Stimulated activated CD8-positive, alpha-beta memory T cell treated with anti-CD3 and anti-CD28 coated beads, Interleukin-4, amount 100 ng/mL, for 1 hour (primary cell): ENCODE measurements around the gene PRMT3.
"Not testable (repeated sequence)": the region's sequence is repeated elsewhere in the genome, so short reads cannot be mapped to it uniquely, and the experiment has no call there.

Experiments used
- DNase-seq, 2 donors: peaks; one replicate each; pipeline ENCODE4 v3.0.0-alpha.2; 2020; ENCODE audit warnings: low read depth in 2 of 2, low spot score in 1 of 2

The PRMT3 gene

DNA sequence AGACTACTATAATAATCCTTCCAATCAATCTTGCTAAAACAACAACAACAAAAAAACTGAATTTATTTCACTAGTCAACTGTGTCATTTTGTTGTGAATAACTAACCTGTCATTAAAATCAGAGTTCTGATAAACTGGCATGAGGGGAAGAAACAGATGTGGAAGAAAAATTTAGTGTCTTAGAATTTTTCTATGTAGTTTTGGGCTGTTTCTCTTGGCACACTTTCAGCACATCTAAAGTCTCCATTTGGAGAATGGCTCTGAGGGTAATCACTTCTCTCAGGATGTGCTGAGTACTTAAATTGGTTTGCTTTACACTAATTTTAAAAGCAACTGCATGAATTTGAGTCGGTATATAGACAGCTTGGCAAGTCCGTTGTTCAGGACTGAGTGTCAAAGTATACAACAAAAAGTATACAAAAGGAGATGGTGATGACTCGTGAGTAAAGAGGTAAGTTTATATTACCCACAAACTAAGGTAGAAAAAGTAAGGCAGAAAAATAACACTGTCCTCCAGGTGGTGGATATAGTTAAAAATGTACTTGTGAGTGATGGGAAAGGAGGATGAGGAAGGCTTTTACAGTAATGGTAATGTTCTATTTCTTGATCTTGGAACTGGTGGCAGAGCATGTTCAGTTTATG is 13.8 kb upstream of the PRMT3 start:
- no peak for DNase-seq

DNA sequence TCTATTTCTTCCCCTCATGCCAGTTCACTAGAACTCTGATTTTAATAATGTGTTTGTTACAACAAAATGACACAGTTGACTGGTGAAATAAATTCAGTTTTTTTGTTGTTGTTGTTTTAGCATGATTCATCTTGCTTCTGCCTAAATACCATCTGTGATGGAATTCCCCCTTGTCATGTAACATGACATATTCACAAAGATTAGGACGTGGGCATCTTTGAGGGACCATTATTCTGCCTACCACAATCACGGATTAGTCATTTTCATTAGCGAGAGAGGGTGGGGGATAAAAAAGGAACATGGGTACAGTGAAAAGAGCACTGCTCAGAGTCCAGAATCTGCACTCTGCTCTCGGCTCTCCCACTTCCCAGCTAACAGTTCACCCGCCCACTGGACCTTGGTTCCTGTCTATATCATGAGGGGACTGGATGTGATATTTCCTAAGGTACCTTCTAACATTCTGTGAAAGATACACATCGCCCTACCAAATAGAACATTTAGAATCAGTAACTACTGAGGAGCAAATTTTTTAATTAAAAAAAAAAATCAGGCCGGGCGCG is 12.7 kb upstream of the PRMT3 start:
- no peak for DNase-seq

DNA sequence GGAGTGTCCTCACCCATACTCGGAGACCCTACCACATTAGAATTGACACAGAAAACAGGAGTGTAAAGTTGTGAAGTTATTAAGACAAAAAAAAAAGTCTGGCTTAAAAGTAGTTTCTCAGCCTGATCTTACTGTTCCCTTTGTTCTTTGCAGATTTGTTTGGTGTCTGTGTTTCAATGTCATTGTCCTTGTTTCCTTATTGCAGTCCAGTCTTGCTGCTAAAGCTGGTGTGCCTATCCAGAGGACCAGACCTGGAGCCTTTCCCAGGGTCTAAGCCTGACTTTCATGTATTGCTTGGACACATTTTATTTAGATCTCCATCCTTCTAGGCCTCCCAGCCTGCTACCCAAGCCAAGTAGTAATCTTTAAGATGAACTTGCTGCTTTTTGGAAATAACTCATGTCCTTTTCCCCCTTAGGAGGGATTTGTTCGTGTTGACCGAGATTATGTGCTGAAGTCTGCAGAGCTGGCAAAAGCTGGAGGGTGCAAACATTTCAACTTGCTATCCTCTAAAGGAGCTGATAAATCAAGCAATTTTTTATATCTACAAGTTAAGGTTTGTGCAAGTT is 11.3 kb upstream of the PRMT3 start:
- no peak for DNase-seq

DNA sequence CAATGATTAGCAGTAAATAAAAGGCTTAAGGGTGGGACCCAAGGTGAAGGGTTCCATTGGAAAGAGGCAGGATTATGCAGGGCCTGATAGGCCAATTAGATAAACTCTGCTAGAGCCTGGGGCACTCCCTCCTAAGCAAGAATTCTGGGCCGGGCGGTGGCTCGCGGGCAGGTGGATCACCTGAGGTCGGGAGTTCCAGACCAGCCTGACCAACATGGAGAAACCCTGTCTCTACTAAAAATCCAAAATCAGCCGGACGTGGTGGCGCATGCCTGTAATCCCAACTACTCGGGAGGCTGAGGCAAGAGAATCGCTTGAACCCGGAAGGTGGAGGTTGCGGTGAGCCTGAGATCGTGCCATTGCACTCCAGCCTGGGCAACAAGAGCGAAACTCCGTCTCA is 1.5 kb upstream of the PRMT3 start:
- not testable (repeated sequence) for DNase-seq

DNA sequence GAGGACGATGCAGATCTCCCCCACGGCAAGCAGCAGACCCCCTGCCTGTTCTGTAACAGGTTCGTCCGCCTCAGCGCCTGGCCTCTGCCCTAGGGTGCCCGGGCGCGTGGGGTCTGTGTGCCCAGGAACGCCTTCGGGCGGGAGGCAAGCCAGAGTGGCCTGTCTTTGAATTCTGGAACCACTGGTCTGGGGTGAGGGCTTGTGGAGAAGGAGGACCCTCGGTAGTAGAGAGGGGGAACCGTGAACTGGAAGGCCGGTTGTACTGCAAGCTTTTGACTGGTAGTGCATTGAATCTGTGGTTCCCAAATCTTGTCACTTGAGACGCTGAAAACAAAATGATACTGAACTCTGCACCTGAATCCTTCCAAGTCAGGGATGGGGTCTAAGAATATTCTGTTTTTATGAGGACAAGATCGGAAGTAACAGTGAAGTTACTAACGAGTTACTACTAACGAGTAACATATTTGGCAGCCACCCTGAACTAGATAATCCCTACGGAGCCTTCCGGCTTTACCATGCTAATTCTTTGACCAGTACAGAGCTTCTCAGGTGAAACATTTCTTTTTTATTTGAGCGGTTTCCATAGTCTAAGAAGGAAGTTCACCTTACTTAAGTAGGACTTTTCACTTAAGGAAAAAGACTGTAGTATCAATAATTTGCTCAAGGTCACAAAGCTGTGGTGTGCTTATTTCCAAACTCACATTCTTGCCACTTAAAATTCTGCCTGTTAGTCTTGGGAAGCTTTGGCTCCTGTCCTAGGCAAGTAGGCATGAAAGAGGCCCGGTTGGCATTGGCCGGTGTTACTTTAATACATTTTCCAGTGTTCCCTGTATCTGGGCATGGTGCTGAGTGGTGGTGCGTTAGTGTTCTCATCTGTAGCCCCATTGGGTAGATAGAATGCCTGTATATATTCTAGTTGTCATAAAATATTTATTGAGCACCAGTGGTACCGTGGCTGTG is 860 bp downstream of the PRMT3 start:
- DNase-seq: no peak

DNA sequence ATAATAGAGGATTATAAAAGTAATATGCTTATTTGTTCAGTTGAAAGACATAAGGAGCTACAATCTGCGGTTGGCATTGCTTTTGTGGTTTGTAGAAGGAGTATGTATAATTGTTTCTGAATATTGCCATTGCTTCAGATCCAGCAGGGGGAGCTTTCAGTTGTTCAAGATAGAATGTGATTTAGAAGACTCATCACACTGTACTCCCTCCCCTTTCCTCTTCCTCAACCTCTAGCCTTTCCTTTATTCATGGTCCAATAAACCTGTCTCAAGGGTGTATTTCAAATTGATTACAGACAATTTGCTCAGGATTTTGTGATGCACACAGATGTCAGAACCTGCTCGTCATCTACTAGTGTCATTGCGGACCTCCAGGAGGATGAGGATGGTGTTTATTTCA is 9.8 kb downstream of the PRMT3 start:
- no peak for DNase-seq

DNA sequence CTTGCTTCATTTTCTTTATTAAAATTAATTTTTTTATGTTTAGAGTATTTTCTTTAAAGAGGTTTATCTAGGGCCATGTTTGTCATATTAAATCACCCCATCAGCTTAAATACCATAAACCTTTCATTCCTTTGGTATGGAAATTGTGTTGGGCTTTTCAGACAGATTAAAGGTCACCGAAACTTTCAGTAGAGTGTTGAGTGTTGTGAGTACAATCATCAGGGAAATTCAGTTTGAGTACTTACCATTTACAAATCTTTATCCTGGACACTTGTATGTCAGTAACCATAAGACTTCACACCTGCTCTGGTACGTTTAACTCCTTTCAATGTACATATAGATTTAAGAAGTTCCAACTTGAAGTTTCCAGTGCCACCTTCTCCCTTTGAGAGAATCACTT is 12.0 kb downstream of the PRMT3 start:
- no peak for DNase-seq

DNA sequence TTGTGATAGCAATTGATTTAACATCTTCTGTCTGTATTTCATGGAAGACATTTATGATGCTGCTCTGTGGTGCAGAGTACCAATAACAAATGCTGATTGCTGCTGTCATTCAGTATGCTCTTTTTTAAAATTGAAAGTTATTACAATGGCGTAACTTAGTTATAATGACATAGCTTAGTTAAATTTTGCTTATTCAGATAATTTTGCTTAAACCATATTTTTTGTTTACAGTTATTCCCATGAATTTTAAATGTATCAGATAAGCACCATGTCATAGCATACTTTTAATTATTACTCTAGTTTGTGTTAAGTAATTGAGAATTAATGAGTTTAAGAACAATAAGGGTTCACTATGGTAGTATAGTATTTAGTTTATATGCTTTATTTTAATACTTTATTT is 15.5 kb downstream of the PRMT3 start:
- DNase-seq: no peak

DNA sequence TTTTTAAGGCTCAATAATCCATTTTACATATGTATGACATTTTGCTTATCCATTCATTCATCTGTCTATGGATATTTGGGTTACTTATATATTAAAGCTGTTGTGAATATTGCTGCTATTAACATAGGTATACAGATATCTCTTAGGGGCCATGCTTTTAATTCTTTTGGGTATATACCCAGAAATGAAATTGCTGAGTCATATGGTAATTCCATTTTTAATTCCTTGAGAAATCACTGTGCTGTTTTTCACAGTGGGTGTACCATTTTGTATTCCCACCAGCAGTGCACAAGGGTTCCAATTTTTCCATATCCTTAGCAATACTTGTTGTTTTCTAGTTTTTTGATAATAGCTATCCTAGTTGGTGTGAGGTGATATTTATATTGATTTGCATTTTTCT is 19.0 kb downstream of the PRMT3 start:
- DNase-seq: no peak

DNA sequence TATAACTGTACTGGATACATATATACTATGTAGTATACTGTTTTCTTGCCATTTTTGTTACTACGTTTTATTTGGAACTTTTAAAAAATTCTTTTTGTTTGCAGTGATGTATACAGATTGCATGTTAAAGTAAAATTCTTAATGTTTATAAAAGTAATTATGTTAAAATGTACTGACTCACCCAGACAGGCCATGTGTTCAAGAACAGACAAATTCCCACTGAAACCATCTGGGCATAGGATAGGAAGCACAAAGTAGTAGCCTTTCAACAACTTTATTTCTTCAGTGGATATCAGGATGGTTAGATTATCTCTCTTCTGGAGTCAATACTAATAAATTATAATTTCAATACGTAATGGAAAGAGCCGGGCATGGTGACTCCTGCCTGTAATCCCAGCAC is 19.8 kb downstream of the PRMT3 start:
- no peak for DNase-seq

DNA sequence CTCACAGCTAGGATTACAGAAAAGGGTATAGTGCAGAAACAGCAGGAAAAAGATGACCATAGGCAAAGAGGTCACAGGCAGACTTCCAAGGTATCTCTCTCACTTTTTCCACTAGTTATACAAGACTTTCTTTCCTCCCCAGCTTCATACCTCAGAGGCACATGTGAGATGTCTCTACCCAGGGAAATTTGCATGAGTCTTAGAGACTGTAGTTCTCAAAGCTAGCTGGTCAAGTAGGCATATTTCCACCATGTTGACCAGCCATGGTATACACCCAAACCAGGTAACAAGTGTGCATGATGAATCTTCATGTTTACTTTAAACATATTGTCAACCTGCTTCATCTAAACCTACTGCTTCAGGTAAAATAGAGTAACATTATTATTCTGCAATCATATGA is 27.9 kb downstream of the PRMT3 start:
- DNase-seq: no peak

DNA sequence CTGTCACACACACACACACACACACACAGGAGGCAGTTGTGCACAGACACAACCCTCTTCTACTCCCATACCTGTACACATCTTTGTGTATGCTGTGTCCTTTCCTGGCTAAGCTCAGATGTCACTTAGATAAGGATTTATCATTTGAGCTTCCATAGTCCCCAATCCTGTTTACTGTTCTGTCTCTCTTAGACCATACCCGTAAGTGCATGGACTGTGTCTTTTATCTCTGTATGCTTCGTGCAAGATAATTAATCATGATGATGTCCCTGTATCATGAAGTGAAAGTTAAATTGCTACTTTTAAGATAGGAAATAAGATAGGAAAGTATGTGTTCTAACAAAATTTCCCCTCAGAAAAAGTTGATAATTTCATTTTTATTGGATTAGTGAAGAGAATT is 30.3 kb downstream of the PRMT3 start:
- no peak for DNase-seq

DNA sequence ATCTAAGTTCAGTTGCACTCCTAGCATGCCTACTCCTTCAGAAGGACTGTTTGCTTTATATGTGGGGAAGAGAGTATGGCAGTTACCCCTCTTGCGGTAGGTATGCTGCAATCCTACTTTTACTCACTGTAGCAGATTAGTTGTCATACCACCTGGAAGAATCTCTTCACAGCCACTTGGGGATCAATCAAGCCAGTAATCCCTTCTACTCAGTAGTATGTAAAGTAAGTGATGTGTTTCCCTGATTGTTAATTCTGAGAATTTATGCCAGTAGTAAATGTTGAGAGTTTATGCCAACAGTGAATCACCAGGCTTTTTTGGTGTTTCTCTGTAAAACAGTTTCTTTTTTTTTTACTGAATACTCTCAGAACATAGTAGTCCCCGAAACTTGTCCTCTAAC is 34.4 kb downstream of the PRMT3 start:
- DNase-seq: no peak

DNA sequence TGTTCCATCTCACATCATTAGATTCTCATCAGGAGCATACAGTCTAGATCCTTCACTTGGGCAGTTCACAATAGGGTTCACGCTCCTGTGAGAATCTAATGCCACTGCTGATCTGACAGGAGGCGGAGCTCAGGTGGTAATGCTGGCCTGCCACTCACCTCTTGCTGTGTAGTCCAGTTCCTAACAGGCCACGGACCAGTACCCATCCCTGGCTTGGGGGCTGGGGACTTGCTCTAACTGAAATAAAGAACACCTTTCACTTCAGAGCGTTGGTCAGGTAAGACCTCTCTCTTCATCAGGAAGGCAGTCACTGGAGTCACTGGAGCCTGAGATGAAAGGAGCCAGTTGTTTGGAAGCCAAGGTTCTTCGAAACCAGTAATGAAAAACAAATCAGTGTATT is 41.7 kb downstream of the PRMT3 start:
- no peak for DNase-seq

DNA sequence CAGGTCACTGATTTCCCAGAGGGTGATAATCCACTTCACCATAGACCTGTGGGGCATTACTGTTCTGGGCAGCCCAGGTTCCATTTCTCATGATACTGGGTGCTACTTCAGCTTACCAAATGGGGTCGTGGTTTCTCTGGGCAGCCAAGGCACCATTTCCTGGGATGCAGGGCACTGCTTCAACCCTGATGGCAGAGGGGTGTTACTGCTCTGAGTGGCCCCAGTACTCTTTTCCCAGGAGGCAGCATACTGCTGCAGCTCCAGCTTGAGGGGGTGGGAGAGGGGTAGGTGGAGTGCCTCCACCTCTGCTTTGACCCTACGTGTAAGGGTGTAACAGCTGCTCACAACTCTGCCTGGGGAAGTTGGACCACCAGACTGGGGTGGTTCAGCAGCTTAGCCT is 51.1 kb downstream of the PRMT3 start:
- no peak for DNase-seq

DNA sequence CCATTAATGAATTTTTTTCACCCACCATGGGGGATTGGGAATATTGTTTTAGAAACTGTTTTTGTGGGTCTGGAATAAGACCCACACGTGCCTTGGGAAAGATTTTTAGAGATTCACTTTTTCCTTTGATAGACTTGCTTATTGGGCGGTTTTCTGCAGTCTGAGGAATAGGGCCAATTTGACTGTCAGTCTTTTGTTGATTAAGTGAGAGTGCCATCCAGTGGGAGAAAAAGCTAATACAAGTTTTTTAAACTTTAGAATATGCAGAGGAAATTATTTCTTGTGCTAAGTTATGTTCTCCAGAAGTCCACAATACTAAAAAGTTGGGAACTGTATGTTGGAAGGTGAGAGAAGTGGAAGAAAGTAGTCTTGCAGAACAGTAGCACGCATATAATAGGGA is 56.1 kb downstream of the PRMT3 start:
- no peak for DNase-seq

DNA sequence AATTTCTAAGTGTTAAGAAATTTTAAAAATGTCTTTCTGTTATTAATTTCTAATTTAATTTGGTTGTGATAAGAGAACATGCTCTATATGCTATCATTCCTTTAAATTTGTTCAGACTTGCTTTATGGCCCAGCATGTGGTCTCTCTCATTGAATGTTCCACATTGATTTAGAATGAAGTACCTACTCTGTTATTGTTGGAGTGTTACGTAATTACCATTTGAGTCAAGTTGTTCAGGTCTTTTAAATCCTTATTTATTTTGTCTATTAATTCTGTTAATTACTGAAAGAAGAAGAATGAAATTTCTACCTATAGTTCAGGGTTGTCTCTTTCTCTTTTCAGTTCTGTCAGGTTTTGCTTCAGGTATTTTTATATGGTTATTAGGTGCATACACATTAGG is 57.0 kb downstream of the PRMT3 start:
- no peak for DNase-seq

DNA sequence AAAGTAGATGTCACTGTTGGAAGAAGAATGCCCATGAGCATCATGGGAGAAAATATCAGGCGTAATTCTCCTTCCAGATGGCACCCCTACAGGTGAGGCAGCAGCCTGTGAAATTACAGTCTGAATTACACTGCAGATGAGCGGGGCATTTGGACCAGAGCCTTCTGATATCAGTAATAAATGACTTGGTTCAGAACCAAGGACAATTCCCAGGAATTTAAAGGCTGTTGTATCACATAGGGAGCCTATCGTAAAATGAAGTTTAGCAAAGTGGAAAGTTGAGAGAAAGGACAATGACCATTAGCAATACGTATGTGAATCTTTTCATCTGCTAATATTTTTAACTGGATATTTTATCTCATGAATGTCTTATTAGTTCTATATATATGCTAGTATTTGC is 61.3 kb downstream of the PRMT3 start:
- DNase-seq: no peak

DNA sequence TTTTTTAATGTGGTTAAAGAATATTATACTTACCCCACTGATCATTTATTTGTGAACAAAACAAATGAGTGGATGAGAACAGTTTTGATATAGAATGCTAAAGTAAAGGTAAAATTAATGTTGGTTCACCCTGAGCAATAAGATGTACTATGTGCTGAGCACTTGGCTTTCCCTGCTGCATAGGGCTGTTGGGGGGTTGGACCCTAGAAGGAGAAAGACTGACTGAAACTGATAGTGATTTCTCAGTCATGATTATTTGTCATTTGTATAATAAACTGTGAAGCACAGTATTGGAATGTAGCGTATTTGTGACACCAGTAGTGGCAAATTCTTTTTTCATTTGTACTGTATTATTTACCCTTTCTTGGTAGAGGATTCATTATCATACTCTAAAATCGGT is 63.3 kb downstream of the PRMT3 start:
- DNase-seq: no peak

DNA sequence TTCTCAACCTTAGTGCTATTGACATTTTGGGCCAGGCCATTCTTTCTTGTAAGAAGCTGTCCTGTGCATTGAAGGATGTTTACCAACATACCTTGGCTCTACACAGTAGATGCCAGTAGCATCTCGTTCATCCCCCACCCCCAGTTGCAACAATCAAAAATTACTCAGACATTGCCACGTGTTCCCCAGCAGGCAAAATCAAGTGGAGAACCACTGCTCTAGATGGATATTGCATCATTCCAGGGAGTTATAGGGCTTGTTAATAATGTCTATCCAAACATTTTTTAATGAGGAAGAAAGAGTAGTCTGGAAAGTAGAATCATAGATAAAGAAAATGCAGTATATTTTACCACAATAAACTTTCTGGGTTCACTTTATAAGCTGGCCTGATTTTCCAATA is 64.1 kb downstream of the PRMT3 start:
- DNase-seq: no peak

DNA sequence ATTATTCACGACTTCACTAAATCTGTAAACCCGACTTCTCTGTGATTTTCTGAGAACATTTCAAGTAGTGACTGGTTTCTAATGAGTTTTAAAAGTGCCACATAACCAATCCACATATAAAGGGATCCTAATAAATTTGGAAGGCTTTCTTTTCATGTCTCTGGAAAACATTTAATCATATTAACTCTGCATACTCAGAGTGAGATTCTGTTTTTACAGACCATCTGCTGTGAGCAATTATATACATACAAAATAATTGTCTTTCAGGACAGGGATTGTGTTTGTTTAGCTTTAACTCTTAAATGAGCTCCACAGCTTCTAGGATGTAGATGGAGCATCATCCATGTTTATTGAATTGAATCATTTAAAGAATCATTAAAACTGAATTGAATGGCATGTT is 65.1 kb downstream of the PRMT3 start:
- DNase-seq: no peak

DNA sequence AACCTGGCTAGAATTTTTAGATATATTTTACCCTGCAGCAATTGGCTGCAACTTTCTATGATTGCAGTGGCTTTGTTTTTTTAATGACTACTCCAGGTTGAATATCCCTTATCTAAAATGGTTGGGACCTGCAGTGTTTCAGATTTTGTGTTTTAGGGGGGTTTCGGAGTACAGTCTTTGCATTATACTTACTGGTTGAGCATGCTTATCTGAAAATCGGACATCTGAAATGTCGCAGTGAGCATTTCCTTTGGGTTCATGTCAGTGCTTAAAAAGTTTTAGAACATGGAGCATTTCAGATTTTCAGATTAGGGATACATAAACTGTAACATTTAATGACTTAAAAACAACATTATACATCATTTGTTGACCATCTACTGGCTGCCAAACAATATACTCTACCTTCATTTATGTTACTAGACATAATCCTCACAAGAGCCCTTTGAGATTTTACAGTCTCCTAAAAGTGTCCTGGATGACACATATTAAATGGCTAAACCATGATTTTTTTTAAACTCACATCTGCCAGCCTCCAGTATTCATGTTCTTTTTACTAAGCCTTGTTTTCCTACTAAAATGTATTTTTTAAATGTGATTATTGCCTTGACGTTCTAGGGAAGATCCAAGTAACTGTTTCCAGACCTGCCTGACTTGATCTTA is 66.3 kb downstream of the PRMT3 start:
- no peak for DNase-seq
